ENCODE measurements around the gene ARHGEF37.

Gene ARHGEF37

GRCh38 chr5:149628846-149629388 lies 47.6 kb downstream of the ARHGEF37 start:
- H3K4me3 ChIP-seq (ENCODE audit: low read depth, low read length): no peak overlapping the region
- TF ChIP-seq CTCF (IDR thresholded peaks at IDR 0.05; ENCODE audit: low read depth, low read length): no peak
- in situ Hi-C loops (cut with HindIII; ENCODE audit: low sequenced_read_pairs): no loop called here
- DNase-seq (ENCODE audit: low read depth, low spot score): no peak

GRCh38 chr5:149629421-149629820 lies 48.1 kb downstream of the ARHGEF37 start:
- no peak for TF ChIP-seq CTCF (IDR thresholded peaks at IDR 0.05; ENCODE audit: low read depth, low read length)
- no peak overlapping the region for H3K4me3 ChIP-seq (ENCODE audit: low read depth, low read length)
- in situ Hi-C loops (cut with HindIII; ENCODE audit: low sequenced_read_pairs): no loop called here
- no peak for DNase-seq (ENCODE audit: low read depth, low spot score)

GRCh38 chr5:149630337-149630736 lies 49.0 kb downstream of the ARHGEF37 start:
- no peak for DNase-seq (ENCODE audit: low read depth, low spot score)
- no peak overlapping the region for H3K4me3 ChIP-seq (ENCODE audit: low read depth, low read length)
- TF ChIP-seq CTCF (IDR thresholded peaks at IDR 0.05; ENCODE audit: low read depth, low read length): no peak
- in situ Hi-C loops (cut with HindIII; ENCODE audit: low sequenced_read_pairs): loop anchor here (10.0 kb wide), 1 partner anchor 194 kb away; no protein-coding TSS in a partner anchor

- H3K4me3 ChIP-seq (ENCODE audit: low read depth, low read length): no peak overlapping the region
- TF ChIP-seq CTCF (IDR thresholded peaks at IDR 0.05; ENCODE audit: low read depth, low read length): no peak
- in situ Hi-C loops (cut with HindIII; ENCODE audit: low sequenced_read_pairs): loop anchor here (10.0 kb wide), 1 partner anchor 193 kb away; no protein-coding TSS in a partner anchor
- no peak for DNase-seq (ENCODE audit: low read depth, low spot score)
Measured at GRCh38 chr5:149631506-149631905, 50.2 kb downstream of the ARHGEF37 start.

- DNase-seq (ENCODE audit: low read depth, low spot score): peak; percentile 72
- TF ChIP-seq CTCF (IDR thresholded peaks at IDR 0.05; ENCODE audit: low read depth, low read length): no peak
- no peak overlapping the region for H3K4me3 ChIP-seq (ENCODE audit: low read depth, low read length)
- in situ Hi-C loops (cut with HindIII; ENCODE audit: low sequenced_read_pairs): loop anchor here (10.0 kb wide), 1 partner anchor 192 kb away; no protein-coding TSS in a partner anchor
Measured at GRCh38 chr5:149632311-149633251, 51.3 kb downstream of the ARHGEF37 start.

GRCh38 chr5:149633476-149634350 lies 52.4 kb downstream of the ARHGEF37 start:
- no peak for DNase-seq (ENCODE audit: low read depth, low spot score)
- in situ Hi-C loops (cut with HindIII; ENCODE audit: low sequenced_read_pairs): loop anchor here (10.0 kb wide), 1 partner anchor 191 kb away; no protein-coding TSS in a partner anchor
- no peak overlapping the region for H3K4me3 ChIP-seq (ENCODE audit: low read depth, low read length)

More at GRCh38 chr5:149633476-149634350, 52.4 kb downstream of the ARHGEF37 start:
- no peak for TF ChIP-seq CTCF (IDR thresholded peaks at IDR 0.05; ENCODE audit: low read depth, low read length)

Data from astrocyte of the spinal cord (primary cell).